CD4-positive, alpha-beta T cell treated with Interleukin-15 for 4 hours (primary cell): ENCODE data around the gene C22orf23.
"Not testable (repeated sequence)": the region's sequence is repeated elsewhere in the genome, so short reads cannot be mapped to it uniquely, and the experiment has no call there.

Experiments used
- DNase-seq: peaks from one replicate; pipeline ENCODE4 v3.0.0-alpha.2; 2020; ENCODE audit warnings: low spot score

C22orf23 gene

DNA sequence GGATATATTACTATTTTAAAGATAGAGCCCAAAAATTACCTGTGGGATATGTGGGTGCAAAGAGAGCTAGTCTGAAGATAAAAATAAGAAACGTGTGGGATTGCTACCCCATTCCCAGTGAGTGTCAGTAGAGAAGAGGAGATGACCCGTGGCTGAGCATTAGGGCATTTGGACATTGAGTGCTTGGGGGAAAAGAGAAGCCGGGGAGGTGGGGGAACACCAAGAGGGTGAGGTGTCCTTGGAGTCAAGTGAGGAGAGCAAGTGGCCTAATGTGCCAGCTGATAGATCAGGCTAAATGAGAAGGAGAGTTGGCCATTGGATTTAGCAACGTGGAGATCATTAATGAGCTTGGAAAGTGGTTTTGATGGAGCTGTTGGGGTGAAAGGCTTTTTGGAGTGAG lies 1.3 kb upstream of the C22orf23 start:
- no peak for DNase-seq

GRCh38 chr22:37953062-37953436 lies 352 bp downstream of the C22orf23 start:
- no peak for DNase-seq

GRCh38 chr22:37952629-37953028 lies 772 bp downstream of the C22orf23 start:
- not testable (repeated sequence) for DNase-seq

DNA sequence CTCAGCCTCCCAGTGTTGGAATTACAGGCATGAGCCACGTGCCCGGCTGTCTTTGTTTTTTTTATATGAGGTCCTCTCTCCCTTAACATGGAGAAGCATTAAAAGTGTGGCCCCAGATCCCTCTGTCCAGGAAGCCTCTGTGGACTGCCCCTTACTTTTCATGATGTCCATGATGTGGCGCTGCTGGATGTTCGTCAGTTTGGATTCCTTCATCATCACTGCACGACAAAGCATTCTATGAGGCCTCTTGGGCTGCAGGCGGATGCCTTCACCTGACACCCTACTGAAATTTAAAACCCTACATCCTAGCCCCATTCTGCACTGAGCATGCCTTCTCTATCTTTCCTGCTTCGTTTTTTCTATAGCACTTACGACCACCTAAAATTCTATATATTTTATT lies 2.1 kb downstream of the C22orf23 start:
- no peak for DNase-seq

GRCh38 chr22:37947142-37947795 lies 6.1 kb downstream of the C22orf23 start:
- not testable (repeated sequence) for DNase-seq

- DNase-seq: not testable (repeated sequence)
Observed at GRCh38 chr22:37944423-37944822, 9.0 kb downstream of the C22orf23 start.

GRCh38 chr22:37943825-37944198 lies 9.6 kb downstream of the C22orf23 start:
- no peak for DNase-seq

DNA sequence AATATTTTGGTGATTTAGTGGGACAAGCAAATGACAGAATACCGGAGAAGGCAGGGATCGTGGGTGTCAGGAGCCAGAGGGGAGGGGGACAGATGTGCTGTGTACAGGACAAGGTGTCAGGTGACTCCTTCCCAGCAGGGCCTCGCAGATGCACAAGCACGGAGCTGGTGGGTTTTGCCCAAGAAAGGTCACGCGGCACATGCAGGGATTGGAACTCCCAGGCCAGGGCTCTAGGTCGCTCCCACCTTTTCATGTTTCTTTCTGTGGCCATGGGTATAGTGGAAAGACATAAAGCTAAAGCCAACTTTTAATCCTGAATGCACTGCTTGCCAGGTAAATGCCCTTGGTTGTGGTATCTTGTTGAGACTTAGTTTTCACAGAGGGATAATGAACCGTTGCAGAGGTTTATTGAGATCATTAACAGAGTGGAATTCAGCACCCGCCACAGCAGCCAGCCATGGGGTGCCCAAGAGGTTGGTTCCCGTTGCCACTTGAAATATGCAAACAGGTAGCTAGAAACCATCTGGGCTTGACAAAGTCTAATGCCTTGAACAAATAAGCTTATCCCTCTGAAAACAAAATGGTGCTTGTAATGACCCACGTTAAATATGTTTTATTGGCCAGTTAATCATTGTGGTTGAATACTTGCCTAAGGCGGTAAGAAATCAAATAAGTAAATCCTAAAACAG lies 10.1 kb downstream of the C22orf23 start:
- DNase-seq: no peak

DNA sequence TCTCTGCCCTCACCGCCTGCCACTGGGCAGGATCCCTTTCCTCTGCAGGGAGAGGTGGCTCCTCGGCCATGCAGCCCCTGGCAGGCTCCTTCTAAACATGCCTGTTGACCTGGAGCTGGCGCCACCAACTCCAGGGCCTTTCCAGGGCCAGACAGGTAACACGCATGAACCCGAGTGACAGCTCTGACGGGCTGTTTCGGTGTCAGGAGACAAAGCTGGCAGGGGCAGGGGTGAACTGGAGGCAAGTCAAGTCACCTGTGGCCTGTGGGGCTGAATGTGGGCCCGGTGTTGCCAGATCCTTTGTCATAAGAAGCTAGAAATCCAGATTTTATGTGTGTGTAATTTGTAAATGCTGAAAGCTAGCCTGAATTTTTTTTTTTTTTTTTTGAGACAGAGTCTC lies 11.3 kb downstream of the C22orf23 start:
- no peak for DNase-seq

- no peak for DNase-seq
Observed at GRCh38 chr22:37940698-37941376, 12.6 kb downstream of the C22orf23 start.

- peak; percentile 77 for DNase-seq
Observed at GRCh38 chr22:37933711-37934376, 19.6 kb downstream of the C22orf23 start.

- no peak for DNase-seq
Observed at GRCh38 chr22:37932821-37933578, 20.4 kb downstream of the C22orf23 start.

- no peak for DNase-seq
Observed at GRCh38 chr22:37932401-37932800, 21.0 kb downstream of the C22orf23 start.

- DNase-seq: no peak
Observed at GRCh38 chr22:37931893-37932389, 21.5 kb downstream of the C22orf23 start.

GRCh38 chr22:37930952-37931440 lies 22.4 kb downstream of the C22orf23 start:
- no peak for DNase-seq

GRCh38 chr22:37930270-37930951 lies 23.0 kb downstream of the C22orf23 start:
- no peak for DNase-seq

GRCh38 chr22:37929390-37929789 lies 24.0 kb downstream of the C22orf23 start:
- no peak for DNase-seq

GRCh38 chr22:37927637-37927936 lies 25.8 kb downstream of the C22orf23 start:
- no peak for DNase-seq

DNA sequence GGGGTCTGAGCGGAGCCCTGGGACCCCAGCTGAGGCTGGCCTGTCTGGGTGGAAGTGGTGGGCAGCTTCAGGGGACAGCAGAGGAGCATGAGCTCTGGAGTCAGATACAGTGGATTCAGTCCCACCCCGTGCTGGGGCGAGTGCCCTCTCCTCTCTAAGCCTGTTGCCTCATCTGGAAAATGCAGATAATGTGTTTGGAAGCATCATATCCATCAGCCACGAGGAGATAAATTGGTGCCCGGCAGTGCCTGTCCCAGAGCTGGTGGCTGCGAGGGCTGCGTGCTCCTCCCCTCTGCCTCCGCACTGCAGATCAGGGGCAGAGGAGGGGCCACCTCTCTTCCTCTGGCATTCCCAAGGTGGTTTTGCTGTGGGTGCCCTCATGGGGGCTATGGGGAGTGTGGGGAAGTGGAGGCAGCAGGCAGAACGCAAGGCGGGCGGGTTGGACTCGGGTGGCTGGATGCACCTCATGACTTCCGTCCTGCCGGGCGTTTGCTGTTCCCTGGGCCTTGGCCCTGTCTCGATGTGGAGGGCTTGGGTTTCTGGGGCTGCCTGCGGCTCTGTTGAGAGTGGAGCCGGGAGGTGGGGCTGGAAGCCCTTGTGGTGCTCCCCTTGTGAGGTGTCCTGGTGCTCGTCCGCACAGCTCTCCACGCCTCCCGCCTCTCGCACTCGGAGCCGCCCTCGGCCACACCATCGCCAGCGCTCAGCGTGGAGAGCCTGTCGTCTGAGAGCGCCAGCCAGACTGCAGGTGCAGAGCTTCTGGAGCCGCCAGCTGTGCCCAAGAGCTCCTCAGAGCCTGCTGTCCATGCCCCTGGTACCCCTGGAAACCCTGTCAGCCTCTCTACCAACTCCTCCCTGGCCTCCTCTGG lies 26.4 kb downstream of the C22orf23 start:
- DNase-seq: no peak

GRCh38 chr22:37926358-37926757 lies 27.0 kb downstream of the C22orf23 start:
- DNase-seq: no peak
